T-helper 1 cell treated with Interleukin-12 subunit alpha and Interleukin-12 subunit beta and Interleukin-4 antibody, amounts not matched to agents 30 μg/mL and 1 μg/mL, for 36 hours (primary cell): ENCODE measurements around the gene KCTD10.

ENCODE experiments used
- H3K27ac Mint-ChIP-seq: one replicate; pipeline ENCODE4 v1.8.0; 2021; ENCODE audit warnings: mild to moderate bottlenecking, mixed read lengths
- H3K27me3 Mint-ChIP-seq: one replicate; pipeline ENCODE4 v1.8.0; 2021; ENCODE audit warnings: low read depth, mixed read lengths
- H3K36me3 Mint-ChIP-seq: one replicate; pipeline ENCODE4 v1.8.0; 2021; ENCODE audit warnings: low read depth, mixed read lengths
- H3K4me1 Mint-ChIP-seq: one replicate; pipeline ENCODE4 v1.8.0; 2021; ENCODE audit warnings: low read depth, mixed read lengths
- H3K4me3 Mint-ChIP-seq: one replicate; pipeline ENCODE4 v1.8.0; 2021; ENCODE audit warnings: mild to moderate bottlenecking, moderate library complexity, mixed read lengths
- H3K9me3 Mint-ChIP-seq: one replicate; pipeline ENCODE4 v1.8.0; 2021; ENCODE audit warnings: mixed read lengths

Gene KCTD10

DNA sequence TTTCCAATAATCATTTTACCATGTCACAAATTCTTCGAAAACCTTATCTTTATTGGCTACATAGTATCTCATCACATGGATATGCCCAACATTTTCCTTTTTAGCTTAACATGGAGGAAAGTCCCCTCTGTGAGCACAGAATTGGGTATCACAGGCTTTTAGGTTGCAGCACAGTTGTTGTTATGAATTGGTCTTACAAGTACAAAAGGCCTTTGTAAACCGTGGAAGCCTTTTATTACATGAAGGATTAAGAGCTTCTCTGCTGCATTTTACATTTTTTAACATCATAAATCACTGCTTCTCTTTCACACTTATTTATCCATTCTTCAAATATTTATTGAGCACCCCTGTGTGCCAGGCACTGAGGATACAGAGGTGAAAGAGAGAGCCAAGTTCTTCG, 26.5 kb upstream of the KCTD10 start:
- H3K4me1 Mint-ChIP-seq, result no peaks in the 10 kb centered on the region
- H3K4me3 Mint-ChIP-seq, result no peak overlapping the region
- no peaks in the 10 kb centered on the region for H3K27me3 Mint-ChIP-seq
- H3K36me3 Mint-ChIP-seq, result peaks cover 43% of the 10 kb centered on the region
- H3K27ac Mint-ChIP-seq, result no peak overlapping the region
- H3K9me3 Mint-ChIP-seq, result no peaks in the 10 kb centered on the region

GRCh38 chr12:109502332-109502731, 25.2 kb upstream of the KCTD10 start:
- no peak overlapping the region for H3K27ac Mint-ChIP-seq
- no peaks in the 10 kb centered on the region for H3K27me3 Mint-ChIP-seq
- H3K9me3 Mint-ChIP-seq, result no peaks in the 10 kb centered on the region
- peaks cover 39% of the 10 kb centered on the region for H3K36me3 Mint-ChIP-seq
- no peak overlapping the region for H3K4me3 Mint-ChIP-seq
- no peaks in the 10 kb centered on the region for H3K4me1 Mint-ChIP-seq

DNA sequence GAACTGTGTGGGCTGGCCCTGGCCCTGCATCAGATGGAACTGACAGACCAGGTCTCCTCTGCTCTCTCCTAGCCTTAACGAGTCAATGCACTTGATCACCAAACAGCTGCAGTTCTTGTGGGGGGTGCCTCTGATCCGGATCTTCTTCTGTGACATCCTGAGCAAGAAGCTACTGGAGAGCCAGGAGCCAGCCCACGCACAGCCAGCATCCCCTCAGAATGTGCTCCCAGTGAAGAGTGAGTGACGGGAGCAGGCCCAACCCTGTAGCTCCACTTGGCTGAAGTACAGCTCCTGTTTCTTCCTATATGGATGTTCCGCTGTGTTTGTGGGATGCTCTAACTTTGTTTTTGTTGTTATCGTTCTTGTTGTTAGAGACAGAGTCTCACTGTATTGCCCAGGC, 24.2 kb upstream of the KCTD10 start:
- no peaks in the 10 kb centered on the region for H3K4me1 Mint-ChIP-seq
- H3K4me3 Mint-ChIP-seq, result no peak overlapping the region
- no peak overlapping the region for H3K27ac Mint-ChIP-seq
- H3K9me3 Mint-ChIP-seq, result no peaks in the 10 kb centered on the region
- H3K27me3 Mint-ChIP-seq, result no peaks in the 10 kb centered on the region
- peaks cover 44% of the 10 kb centered on the region for H3K36me3 Mint-ChIP-seq

GRCh38 chr12:109500406-109501185, 23.5 kb upstream of the KCTD10 start:
- Mint-ChIP-seq H3K27me3 (no peaks in the 10 kb centered on the region), H3K4me1 (no peaks in the 10 kb centered on the region), H3K4me3 (no peak overlapping the region), H3K9me3 (no peaks in the 10 kb centered on the region), H3K27ac (no peak overlapping the region), H3K36me3 (peaks cover 48% of the 10 kb centered on the region)

GRCh38 chr12:109497675-109498074, 20.6 kb upstream of the KCTD10 start:
- no peak overlapping the region for H3K27ac Mint-ChIP-seq
- H3K9me3 Mint-ChIP-seq, result no peaks in the 10 kb centered on the region
- peaks cover 4% of the 10 kb centered on the region for H3K4me1 Mint-ChIP-seq
- no peak overlapping the region for H3K4me3 Mint-ChIP-seq
- H3K36me3 Mint-ChIP-seq, result peaks cover 34% of the 10 kb centered on the region
- no peaks in the 10 kb centered on the region for H3K27me3 Mint-ChIP-seq

DNA sequence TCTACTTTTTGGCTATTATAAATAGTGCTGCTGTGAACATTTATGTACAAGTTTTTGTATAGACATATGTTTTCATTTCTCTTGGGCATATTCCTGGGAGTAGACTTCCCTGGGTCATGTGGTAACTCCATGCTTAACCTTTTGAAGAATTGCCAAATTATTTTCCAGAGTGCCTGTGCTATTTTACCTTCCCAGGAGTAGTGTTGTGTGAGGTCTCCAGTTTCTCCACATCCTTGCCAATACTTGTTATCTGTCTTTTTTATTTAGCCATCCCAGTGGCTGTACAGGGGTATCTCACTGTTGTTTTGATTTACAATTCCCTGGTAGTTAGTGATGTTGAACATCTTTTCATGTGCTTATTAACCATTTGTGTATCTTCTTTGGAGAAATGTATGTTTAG, 19.2 kb upstream of the KCTD10 start:
- Mint-ChIP-seq H3K9me3 (no peaks in the 10 kb centered on the region), H3K36me3 (peaks cover 32% of the 10 kb centered on the region), H3K27ac (no peak overlapping the region), H3K4me1 (peaks cover 4% of the 10 kb centered on the region), H3K27me3 (no peaks in the 10 kb centered on the region), H3K4me3 (no peak overlapping the region)

DNA sequence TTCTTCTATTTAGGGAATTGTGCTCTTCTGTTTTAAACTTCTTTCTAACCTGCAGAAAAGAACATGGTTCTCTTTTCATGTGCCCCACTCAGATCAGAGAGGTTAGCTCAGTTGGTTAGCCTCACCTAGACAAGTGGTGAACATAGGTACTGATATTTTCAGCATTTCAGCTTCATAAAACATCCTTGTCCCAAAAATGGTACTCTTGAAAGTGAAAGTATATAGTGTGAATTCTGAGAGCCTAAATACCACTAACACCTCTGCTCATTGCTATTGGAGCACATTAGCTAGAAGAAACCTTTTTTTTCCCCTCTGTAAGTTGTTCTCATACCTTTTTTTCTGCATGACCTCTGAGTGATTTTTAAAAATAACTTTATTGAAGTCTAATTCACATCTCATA, 17.9 kb upstream of the KCTD10 start:
- Mint-ChIP-seq H3K9me3 (no peaks in the 10 kb centered on the region), H3K27me3 (no peaks in the 10 kb centered on the region), H3K4me1 (peaks cover 4% of the 10 kb centered on the region), H3K4me3 (no peak overlapping the region), H3K36me3 (peaks cover 34% of the 10 kb centered on the region), H3K27ac (no peak overlapping the region)

DNA sequence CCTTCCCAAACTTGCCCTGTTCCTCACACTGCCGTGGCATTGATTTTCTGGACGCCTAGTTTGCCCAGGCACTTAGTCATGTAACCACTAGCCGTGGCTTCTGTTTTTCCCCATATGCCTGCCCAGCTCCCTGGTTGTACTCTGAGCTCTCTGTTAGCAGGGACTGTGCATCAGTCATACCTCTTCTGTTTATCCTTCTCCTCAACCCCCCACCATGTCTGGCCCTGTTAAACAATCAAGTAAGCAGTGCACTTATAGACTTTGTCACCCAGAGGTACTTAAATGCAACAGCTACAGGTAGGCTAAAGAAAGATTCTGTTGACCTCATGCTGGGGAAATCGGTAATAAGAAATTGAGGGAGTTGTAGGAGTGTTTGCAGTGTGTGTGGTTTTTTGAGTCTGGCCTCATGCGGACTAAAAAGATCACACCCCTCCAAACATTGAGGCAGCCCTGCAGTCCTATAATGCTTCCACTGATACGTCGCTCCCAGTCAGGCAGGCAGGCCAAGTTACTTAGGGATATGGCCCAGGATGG, 17.3 kb upstream of the KCTD10 start:
- no peaks in the 10 kb centered on the region for H3K9me3 Mint-ChIP-seq
- H3K36me3 Mint-ChIP-seq, result peaks cover 33% of the 10 kb centered on the region
- no peak overlapping the region for H3K4me3 Mint-ChIP-seq
- no peak overlapping the region for H3K27ac Mint-ChIP-seq
- H3K27me3 Mint-ChIP-seq, result no peaks in the 10 kb centered on the region
- H3K4me1 Mint-ChIP-seq, result peaks cover 4% of the 10 kb centered on the region

DNA sequence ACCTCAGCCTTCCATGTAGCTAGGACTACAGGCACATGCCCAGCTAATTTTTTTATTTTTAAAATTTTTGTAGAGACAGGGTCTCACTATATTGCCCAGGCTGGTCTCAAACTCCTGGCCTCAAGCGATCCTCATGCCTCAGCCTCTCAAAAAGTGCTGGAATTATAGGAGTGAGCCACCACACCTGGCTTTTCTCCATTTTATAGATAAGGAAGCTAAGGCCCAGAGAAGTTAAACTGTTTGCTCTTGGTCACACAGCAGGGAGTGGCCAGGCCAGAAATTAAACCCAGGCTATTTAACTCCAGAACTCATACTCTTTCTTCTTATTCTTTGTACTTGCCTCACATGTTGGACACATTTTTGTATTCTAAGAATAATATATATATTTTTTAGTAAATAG, 16.8 kb upstream of the KCTD10 start:
- peaks cover 4% of the 10 kb centered on the region for H3K4me1 Mint-ChIP-seq
- no peaks in the 10 kb centered on the region for H3K27me3 Mint-ChIP-seq
- H3K36me3 Mint-ChIP-seq, result peaks cover 33% of the 10 kb centered on the region
- H3K27ac Mint-ChIP-seq, result no peak overlapping the region
- H3K4me3 Mint-ChIP-seq, result no peak overlapping the region
- H3K9me3 Mint-ChIP-seq, result no peaks in the 10 kb centered on the region

GRCh38 chr12:109493090-109493489, 16.0 kb upstream of the KCTD10 start:
- Mint-ChIP-seq H3K4me1 (peaks cover 4% of the 10 kb centered on the region), H3K27ac (no peak overlapping the region), H3K9me3 (no peaks in the 10 kb centered on the region), H3K4me3 (no peak overlapping the region), H3K27me3 (no peaks in the 10 kb centered on the region), H3K36me3 (peaks cover 36% of the 10 kb centered on the region)

DNA sequence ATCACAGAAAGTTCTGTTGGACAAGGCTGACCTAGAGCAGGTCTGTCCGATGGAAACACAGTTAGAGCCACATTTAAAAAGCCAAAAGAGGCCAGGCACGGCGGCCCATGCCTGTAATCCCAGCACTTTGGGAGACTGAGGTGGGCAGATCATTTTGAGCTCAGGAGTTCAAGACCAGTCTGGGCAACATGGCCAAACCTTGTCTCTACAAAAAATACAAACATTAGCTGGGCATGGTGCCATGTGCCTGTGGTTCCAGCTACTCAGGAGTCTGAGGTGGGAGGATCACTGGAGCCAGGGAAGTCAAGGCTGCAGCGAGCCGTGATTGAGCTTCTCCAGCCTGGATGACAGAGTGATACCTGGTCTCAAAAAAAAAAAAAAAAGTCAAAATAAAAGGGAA, 15.3 kb upstream of the KCTD10 start:
- Mint-ChIP-seq H3K36me3 (peaks cover 33% of the 10 kb centered on the region), H3K4me1 (peaks cover 4% of the 10 kb centered on the region), H3K9me3 (no peaks in the 10 kb centered on the region), H3K4me3 (no peak overlapping the region), H3K27ac (no peak overlapping the region), H3K27me3 (no peaks in the 10 kb centered on the region)

DNA sequence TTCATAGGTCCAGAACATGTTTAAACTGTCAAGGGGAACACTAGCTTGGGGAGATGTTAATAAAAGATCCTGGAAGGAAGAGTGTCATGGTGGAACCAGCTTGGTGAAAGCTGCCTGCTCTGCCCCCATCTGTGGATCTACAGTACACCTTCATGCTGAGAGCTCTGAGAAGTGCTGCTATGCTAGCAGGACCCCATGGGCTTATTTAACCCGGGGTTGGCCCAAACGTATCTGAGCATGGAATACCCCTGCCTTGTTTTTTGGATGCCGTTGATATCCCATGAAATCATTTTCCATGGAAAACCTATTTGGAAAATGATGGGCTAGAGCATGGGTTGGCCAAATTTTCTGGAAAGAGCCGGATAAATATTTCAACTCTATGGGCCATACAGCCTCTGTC, 14.6 kb upstream of the KCTD10 start:
- Mint-ChIP-seq H3K27me3 (no peaks in the 10 kb centered on the region), H3K4me3 (no peak overlapping the region), H3K27ac (no peak overlapping the region), H3K36me3 (peaks cover 36% of the 10 kb centered on the region), H3K9me3 (no peaks in the 10 kb centered on the region), H3K4me1 (peaks cover 4% of the 10 kb centered on the region)

DNA sequence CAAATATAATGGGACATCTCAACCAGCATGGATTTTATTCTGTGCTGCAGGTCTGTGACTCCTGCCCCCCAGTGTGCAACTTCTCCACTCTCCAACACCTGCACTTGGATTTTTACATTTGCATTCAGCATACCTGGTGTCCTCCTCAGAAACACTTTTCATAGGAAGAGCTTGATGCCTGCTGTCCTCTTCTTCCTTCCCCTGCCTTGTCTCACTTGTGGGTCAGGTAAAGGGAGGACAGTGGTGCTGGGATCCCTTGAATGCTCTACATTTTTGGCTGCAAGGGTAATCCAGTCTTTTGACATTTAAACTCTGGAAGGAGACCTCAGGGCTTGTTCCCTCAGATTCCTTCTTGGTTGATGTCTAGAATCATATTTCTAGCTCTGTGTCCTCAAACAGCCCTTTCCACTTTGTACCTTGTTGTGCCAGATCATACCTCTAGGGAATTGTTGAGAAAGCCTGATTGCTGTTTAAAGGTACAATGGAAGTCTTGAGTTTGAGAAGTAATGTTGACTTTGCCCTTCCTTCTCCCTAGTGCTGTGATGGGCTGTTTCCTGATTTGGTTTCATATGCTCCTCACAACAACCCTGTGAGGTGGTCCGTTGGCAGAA, 13.0 kb upstream of the KCTD10 start:
- no peaks in the 10 kb centered on the region for H3K9me3 Mint-ChIP-seq
- H3K4me1 Mint-ChIP-seq, result peaks cover 4% of the 10 kb centered on the region
- peaks cover 28% of the 10 kb centered on the region for H3K36me3 Mint-ChIP-seq
- H3K27ac Mint-ChIP-seq, result no peak overlapping the region
- no peaks in the 10 kb centered on the region for H3K27me3 Mint-ChIP-seq
- H3K4me3 Mint-ChIP-seq, result no peak overlapping the region

- Mint-ChIP-seq H3K36me3 (peaks cover 29% of the 10 kb centered on the region), H3K27me3 (no peaks in the 10 kb centered on the region), H3K4me1 (peaks cover under 1% of the 10 kb centered on the region), H3K27ac (no peak overlapping the region), H3K9me3 (no peaks in the 10 kb centered on the region), H3K4me3 (no peak overlapping the region)
These were observed 12.2 kb upstream of the KCTD10 start for GRCh38 chr12:109489016-109489954.
